Measurements from ENCODE around the gene GRB14. TPM values are rescaled to one million over a fixed set of nuclear protein-coding genes. Genes with fewer than 3 reads are reported as not detected.

Gene GRB14
- total RNA-seq (2016; rRNA removed; fragmentation: Illumina TruSeq; extraction: Trizol) (3.8 and 5.8 TPM in 2 replicates), polyA plus RNA-seq (2011; rRNA removed) (3.6 and 4.6 TPM in 2 replicates), polyA minus RNA-seq (2011; rRNA and poly(A)+ RNA removed; ENCODE audit: low replicate concordance) (0.80 TPM in 1 of 2 replicates, not detected in the other), Bru-seq, nascent RNA (percentile 61 among the genes with signal in this experiment), BruChase-seq, experiment 1, labeled RNA remaining after a 6-hour chase (percentile 63 among the genes with signal in this experiment), BruChase-seq, experiment 2, labeled RNA remaining after a 2-hour chase (percentile 66 among the genes with signal in this experiment)
- 3.7 and 3.9 TPM in 2 replicates for total RNA-seq (2016; cell fraction: cytosol; rRNA removed; fragmentation: Illumina TruSeq; extraction: Trizol; ENCODE audit: low read depth)
- 5.1 and 5.7 TPM in 2 replicates for total RNA-seq (2016; cell fraction: insoluble cytoplasmic fraction; rRNA removed; fragmentation: Illumina TruSeq; extraction: Trizol)
- total RNA-seq (2016; cell fraction: membrane; rRNA removed; fragmentation: Illumina TruSeq; extraction: Trizol): 3.7 and 3.9 TPM in 2 replicates
- 11.0 and 13.3 TPM in 2 replicates for total RNA-seq (2016; cell fraction: nucleus; rRNA removed; fragmentation: Illumina TruSeq; extraction: Trizol)
- polyA plus RNA-seq (2011; cell fraction: cytosol; rRNA removed): 1.0 and 1.5 TPM in 2 replicates
- polyA plus RNA-seq (2011; cell fraction: nucleus; rRNA removed): 12.1 and 13.3 TPM in 2 replicates
- polyA plus RNA-seq (2012): 14.4 and 17.5 TPM in 2 replicates
- polyA plus RNA-seq (2016; cell fraction: cytosol; fragmentation: Illumina TruSeq; extraction: Trizol; ENCODE audit: low read depth): 2.5 and 4.3 TPM in 2 replicates
- polyA plus RNA-seq (2016; cell fraction: insoluble cytoplasmic fraction; fragmentation: Illumina TruSeq; extraction: Trizol; ENCODE audit: low read depth): 4.0 and 4.4 TPM in 2 replicates
- 4.2 and 4.4 TPM in 2 replicates for polyA plus RNA-seq (2016; cell fraction: membrane; fragmentation: Illumina TruSeq; extraction: Trizol; ENCODE audit: low read depth)
- 20.9 and 25.6 TPM in 2 replicates for polyA plus RNA-seq (2016; cell fraction: nucleus; fragmentation: Illumina TruSeq; extraction: Trizol; ENCODE audit: insufficient read depth, low read depth)
- polyA minus RNA-seq (2011; cell fraction: cytosol; rRNA and poly(A)+ RNA removed): 1.8 and 2.2 TPM in 2 replicates
- polyA minus RNA-seq (2011; cell fraction: nucleus; rRNA and poly(A)+ RNA removed): 13.3 and 13.4 TPM in 2 replicates
- long read RNA-seq, experiment 1, partial matches to known transcripts: 1 of 4 reads
- long read RNA-seq, experiment 1, other reads (novel, unspliced or antisense): 1 of 4 reads
- long read RNA-seq, experiment 2, partial matches to known transcripts: 4 of 12 reads
- long read RNA-seq, experiment 2, other reads (novel, unspliced or antisense): 5 of 12 reads

- BruUV-seq (replicated peaks): no TSS peak
- DNase-seq (ENCODE audit: low spot score): peak; percentile 32
- ChIA-PET POLR2A (interaction anchor here (0.6 to 1.0 kb wide), 2 partner anchors 73 to 89 kb away, joined by 3 read pairs; no protein-coding TSS in a partner anchor), CTCF (ENCODE audit: low intra/inter-chr PET ratio, low total read pairs) (interaction anchor here (1.0 kb wide), 1 partner anchor 21 kb away, joined by 3 read pairs; no protein-coding TSS in a partner anchor)
- H3K27ac ChIP-seq (ENCODE audit: extremely low read length, insufficient read depth, low read length): no peak within 1 kb of the TSS
- no peaks in the 10 kb centered on the region for H3K79me2 ChIP-seq (ENCODE audit: insufficient read depth, low read length)
- peak within 1 kb of the TSS; percentile 70 to 94 (median 74) for H3K4me3 ChIP-seq (replicated peaks in 1 of 3; ENCODE audit: insufficient read depth in 1 of 3, low read depth in 2 of 3, low read length in 3 of 3)
- in situ Hi-C loops (cut with HindIII; ENCODE audit: extremely low pct_ligation_motif_present, low pct_unique_long_range_greater_than_20kb): no loop called here
- H3K27me3 ChIP-seq (ENCODE audit: control insufficient read depth in 1 of 2, insufficient read depth in 2 of 2, low read length in 2 of 2): peaks cover 0 to 16% of the 10 kb centered on the region in 2 experiments; a peak in 1 of 5 replicates
- WGBS (ENCODE audit: low lambda C conversion rate): 4% methylated on average over 22 of the region's 96 CpGs
- H4K20me1 ChIP-seq (ENCODE audit: insufficient read depth, low read length): no peaks in the 10 kb centered on the region
- H3K36me3 ChIP-seq (replicated peaks in 1 of 2; ENCODE audit: control insufficient read depth in 1 of 2, insufficient read depth in 2 of 2, low read length in 2 of 2): no peaks in the 10 kb centered on the region; a peak in 1 of 5 replicates
- peak; percentile 90 for ATAC-seq
- H3K4me2 ChIP-seq (ENCODE audit: low read depth, low read length): peak within 1 kb of the TSS; percentile 92
- peak within 1 kb of the TSS; percentile 70 for H3K9ac ChIP-seq (ENCODE audit: insufficient read depth, low read depth, low read length)
- H3K9me3 ChIP-seq (ENCODE audit: low read length): no peaks in the 10 kb centered on the region
- H3K4me1 ChIP-seq (ENCODE audit: insufficient read depth, low read length): peaks cover 39% of the 10 kb centered on the region
- intact Hi-C loops (cut with micrococcal nuclease; ENCODE audit: unreplicated experiment): loop anchor here (1.0 to 2.0 kb wide), 2 partner anchors 8 to 90 kb away; no protein-coding TSS in a partner anchor
- peak within 1 kb of the TSS; percentile 33 for H2AFZ ChIP-seq (ENCODE audit: low read length)
- FAIRE-seq: no peak
- TF ChIP-seq FOXA3 (CRISPR knock-in tag; IDR thresholded peaks at IDR 0.05) (no peak), MEIS1 (CRISPR knock-in tag; IDR thresholded peaks at IDR 0.05; ENCODE audit: borderline replicate concordance) (0 out of 2 replicates have a peak, but pooled peaks have one; percentile 39), HNRNPK (IDR thresholded peaks at IDR 0.05; ENCODE audit: low read depth, low read length, poor library complexity, severe bottlenecking) (peak; percentile 91), RAD51 (IDR thresholded peaks at IDR 0.05; ENCODE audit: borderline replicate concordance) (no peak), ZNF138 (CRISPR knock-in tag; IDR thresholded peaks at IDR 0.05; ENCODE audit: low read depth) (no peak), SRY (CRISPR knock-in tag; IDR thresholded peaks at IDR 0.05) (peak; percentile 49; the same call in 1 of the 2 replicates), DNMT3B (CRISPR knock-in tag; conservative IDR thresholded peaks at IDR 0.05) (no peak), ZNF75D (CRISPR knock-in tag; IDR thresholded peaks at IDR 0.05; ENCODE audit: borderline replicate concordance) (no peak), EHMT2 (IDR thresholded peaks at IDR 0.05; ENCODE audit: borderline replicate concordance, low read depth, low read length) (no peak), ZBTB7B (CRISPR knock-in tag; IDR thresholded peaks at IDR 0.05) (no peak)
- TF ChIP-seq, protein P1, sequence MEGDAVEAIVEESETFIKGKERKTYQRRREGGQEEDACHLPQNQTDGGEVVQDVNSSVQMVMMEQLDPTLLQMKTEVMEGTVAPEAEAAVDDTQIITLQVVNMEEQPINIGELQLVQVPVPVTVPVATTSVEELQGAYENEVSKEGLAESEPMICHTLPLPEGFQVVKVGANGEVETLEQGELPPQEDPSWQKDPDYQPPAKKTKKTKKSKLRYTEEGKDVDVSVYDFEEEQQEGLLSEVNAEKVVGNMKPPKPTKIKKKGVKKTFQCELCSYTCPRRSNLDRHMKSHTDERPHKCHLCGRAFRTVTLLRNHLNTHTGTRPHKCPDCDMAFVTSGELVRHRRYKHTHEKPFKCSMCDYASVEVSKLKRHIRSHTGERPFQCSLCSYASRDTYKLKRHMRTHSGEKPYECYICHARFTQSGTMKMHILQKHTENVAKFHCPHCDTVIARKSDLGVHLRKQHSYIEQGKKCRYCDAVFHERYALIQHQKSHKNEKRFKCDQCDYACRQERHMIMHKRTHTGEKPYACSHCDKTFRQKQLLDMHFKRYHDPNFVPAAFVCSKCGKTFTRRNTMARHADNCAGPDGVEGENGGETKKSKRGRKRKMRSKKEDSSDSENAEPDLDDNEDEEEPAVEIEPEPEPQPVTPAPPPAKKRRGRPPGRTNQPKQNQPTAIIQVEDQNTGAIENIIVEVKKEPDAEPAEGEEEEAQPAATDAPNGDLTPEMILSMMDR (CRISPR knock-in tag; IDR thresholded peaks at IDR 0.05): peak; percentile 36
- TF ChIP-seq, protein P2, sequence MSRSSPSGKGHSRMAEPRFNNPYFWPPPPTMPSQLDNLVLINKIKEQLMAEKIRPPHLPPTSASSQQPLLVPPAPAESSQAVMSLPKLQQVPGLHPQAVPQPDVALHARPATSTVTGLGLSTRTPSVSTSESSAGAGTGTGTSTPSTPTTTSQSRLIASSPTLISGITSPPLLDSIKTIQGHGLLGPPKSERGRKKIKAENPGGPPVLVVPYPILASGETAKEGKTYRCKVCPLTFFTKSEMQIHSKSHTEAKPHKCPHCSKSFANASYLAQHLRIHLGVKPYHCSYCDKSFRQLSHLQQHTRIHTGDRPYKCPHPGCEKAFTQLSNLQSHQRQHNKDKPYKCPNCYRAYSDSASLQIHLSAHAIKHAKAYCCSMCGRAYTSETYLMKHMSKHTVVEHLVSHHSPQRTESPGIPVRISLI (CRISPR knock-in tag; IDR thresholded peaks at IDR 0.05; ENCODE audit: borderline replicate concordance): 0 out of 2 replicates have a peak, but pooled peaks have one; percentile 27
These were observed at the start of gene GRB14 for GRCh38 chr2:164620873-164621763. GRB14 (minus strand) TSS chr2:164621482; CDS start chr2:164621309, 173 bp downstream.
